ENCODE measurements around the gene WDR45B.

WDR45B gene

DNA sequence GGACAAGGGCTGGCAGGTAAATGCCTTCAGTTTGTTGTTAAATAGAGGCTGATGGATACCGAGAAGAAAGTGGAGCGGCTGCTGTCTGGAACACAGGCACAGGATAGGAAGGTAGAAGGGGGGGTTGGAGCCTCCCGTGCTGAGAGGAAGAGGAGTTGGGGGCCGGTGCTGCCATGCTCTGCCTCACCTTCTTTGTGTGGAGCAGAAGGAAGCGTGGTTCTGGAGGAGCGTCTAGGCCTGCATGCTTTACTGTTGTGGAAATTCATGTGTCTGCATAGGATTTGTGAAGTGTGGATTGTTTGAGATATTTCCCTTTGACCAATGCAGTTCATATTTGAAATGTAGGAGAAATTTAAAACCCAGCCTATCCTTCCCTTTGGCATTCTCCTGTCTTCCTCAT is 76.4 kb downstream of the WDR45B start:
- in situ Hi-C loops (cut with MboI; ENCODE audit: low pct_unique_long_range_greater_than_20kb, low sequenced_read_pairs), result no loop called here

DNA sequence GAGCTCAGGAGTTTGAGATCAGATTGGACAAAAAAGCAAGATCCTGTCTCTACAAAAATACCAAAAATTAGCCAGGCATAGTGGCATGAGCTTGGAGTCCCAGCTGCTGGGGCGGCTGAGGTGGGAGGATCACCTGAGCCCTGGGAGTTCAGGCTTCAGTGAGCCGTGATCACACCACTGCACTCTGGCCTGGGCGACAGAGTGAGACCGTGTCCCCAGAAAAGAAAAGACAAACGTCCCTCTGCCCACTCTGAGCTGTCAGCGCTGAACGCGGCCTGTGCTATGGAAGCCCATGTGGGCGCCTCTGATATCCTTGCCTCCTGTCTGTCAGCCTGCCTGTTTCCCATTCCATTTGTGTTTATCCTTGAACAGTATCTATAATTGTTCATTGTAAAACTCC is 78.0 kb downstream of the WDR45B start:
- DNase-seq, result no peak
- in situ Hi-C loops (cut with MboI; ENCODE audit: low pct_unique_long_range_greater_than_20kb, low sequenced_read_pairs), result no loop called here

More for the DNA sequence above, 76.4 kb downstream of the WDR45B start:
- no peak for DNase-seq

DNA sequence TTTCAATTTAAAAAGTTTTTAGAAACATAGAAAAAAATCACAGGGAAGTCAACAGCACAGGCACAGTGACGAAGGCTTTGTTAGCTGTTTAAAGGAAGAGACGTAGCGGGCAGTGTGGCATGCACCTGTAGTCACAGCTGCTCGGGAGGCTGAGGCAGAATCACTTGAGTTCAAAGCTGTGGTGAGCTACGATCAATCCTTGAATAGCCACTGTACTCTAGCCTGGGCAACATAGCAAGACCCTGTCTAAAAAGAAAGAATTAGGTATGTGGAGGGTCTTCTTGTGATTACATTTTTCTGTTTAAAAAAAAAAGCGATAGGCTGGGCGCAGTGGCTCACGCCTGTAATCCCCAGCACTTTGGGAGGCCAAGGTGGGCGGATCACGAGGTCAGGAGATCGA is 78.6 kb downstream of the WDR45B start:
- in situ Hi-C loops (cut with MboI; ENCODE audit: low pct_unique_long_range_greater_than_20kb, low sequenced_read_pairs), result no loop called here
- no peak for DNase-seq

DNA sequence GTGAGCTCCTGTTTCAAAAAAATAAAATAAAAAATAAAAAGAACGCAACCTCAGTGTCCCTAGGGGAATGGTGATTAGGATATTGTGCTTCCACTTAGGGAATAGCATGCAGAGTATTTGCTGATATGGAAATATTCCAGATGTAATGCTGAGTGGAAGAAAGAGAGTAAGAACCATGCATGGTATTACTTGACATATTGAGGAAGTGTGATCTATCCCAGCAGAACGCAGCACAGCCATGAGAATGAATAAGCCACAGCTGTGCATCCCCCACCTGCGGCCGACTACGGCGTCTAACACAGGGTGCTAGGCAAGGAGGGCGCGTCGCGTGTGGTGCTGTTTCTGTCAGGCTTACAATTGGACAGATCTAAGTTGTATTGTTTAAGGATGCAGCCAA is 79.2 kb downstream of the WDR45B start:
- DNase-seq, result no peak
- in situ Hi-C loops (cut with MboI; ENCODE audit: low pct_unique_long_range_greater_than_20kb, low sequenced_read_pairs), result no loop called here

DNA sequence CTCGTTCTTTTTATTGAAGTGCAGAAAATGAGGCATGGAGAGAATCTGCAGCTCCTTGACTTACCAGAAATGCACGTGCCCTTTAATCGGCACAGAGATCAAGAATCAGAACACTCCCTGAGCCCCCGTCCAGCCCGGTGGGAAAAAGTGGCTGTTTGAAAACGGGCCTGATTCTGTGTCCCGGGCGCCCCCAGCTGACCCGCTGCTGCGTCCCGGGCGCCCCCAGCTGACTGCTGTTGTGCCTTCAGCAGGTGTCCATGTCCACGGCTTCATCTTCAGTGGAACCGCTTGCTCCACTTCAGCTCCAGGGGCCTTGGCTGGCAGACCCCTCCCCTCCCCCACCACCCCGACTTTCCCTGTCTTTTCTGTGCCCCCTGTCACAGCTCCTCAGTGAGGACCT is 81.0 kb downstream of the WDR45B start:
- in situ Hi-C loops (cut with MboI; ENCODE audit: low pct_unique_long_range_greater_than_20kb, low sequenced_read_pairs), result no loop called here
- no peak for DNase-seq

DNA sequence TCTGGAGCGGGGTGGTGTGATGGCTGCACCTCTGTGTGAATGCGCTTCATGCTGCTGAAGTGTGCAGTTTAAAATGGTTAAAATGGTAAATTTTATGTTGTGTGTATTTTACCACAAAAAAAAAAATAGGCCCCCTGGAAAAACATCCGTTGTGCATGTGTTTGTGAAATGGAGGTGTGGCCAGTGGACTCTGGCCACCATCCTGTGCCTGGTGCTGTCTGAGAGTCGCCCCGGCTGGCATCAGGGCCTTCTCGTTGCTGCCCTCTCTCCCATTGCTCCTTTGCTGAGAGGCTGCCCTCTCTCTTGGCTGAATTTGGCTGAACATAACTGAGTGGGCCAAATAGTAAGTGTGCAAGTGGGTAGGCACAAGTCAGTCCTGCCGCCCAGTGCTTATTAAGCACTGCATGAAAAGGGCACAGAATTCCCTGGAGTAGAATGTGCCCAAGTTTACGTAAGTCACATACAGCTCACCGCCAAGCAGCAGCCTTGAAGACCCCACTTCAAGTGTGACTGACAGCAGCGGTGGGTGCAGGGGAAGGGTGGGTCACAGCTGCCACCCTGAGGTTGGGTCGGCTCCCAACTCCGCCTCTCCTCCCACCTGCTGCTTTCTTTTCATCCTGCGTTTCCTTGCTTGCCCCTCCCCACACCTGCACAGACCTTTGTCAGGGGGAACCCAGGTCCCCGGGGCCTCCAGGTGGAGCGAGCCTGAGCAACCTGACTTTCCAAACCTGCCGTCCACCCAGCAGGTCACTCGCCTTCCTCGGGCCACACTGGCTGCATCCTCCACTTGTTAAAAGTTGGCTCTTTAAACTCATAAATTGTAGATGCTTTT is 81.9 kb downstream of the WDR45B start:
- in situ Hi-C loops (cut with MboI; ENCODE audit: low pct_unique_long_range_greater_than_20kb, low sequenced_read_pairs), result no loop called here
- no peak for DNase-seq

DNA sequence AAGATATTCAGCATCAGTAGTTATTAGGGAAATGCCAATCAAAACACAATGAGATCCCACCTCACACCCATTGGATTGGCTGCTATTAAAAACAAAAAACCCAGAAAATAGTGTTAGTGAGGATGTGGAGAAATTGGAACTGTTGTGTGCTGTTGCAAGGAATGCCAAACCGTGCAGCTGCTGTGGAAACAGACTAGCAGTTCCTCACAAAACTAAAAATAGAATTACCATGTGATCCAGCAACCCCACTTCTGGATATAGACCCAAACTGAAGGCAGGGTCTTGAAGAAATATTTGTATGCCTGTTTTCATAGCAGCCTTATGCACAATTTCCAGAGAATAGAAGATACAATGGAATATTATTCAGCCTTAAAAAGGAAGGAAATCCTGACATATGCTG is 82.7 kb downstream of the WDR45B start:
- no peak for DNase-seq
- in situ Hi-C loops (cut with MboI; ENCODE audit: low pct_unique_long_range_greater_than_20kb, low sequenced_read_pairs), result no loop called here
